ENCODE results near the gene RBM48. TPM values are rescaled to one million over a fixed set of nuclear protein-coding genes. Genes with fewer than 3 reads are reported as not detected.

Gene RBM48
- total and polyA plus RNA-seq, 2 donors (not counting 1 experiment from before 2014, with no cell fraction given) = 9.8 to 12.2 TPM

DNA sequence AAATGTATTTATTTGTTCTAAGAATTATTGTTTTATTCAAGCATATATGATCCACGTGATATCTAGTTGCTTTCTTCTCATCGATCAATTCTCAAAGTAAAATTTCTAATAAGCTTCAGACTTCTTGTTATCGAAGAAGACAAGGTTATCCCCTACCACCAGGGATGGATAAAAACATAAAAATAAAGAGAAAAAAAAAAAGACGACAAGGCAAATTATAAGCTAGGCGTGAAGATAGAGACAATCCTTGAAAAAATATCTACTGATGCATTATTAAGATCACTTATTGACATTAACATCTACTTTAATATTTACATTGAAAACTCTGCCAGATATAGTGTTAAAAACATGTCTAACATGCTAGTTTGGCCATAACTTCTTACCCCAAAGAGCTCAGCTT, 19.6 kb upstream of the RBM48 start:
- H3K36me3 ChIP-seq (ENCODE audit: control insufficient read depth, insufficient read depth, low read length) = peaks cover 2% of the 10 kb centered on the region
- H3K4me2 ChIP-seq (ENCODE audit: extremely low read depth, insufficient read depth, low read length) = no peak overlapping the region
- H3K27ac ChIP-seq (ENCODE audit: insufficient read depth, low read length) = no peak overlapping the region
- no peaks in the 10 kb centered on the region for H4K20me1 ChIP-seq (ENCODE audit: control insufficient read depth, extremely low read depth, insufficient read depth, low read length)
- no peaks in the 10 kb centered on the region for H3K9me3 ChIP-seq (ENCODE audit: control insufficient read depth, insufficient read depth, low read depth, low read length)
- H3K27me3 ChIP-seq (ENCODE audit: control insufficient read depth, insufficient read depth, low read length) = no peaks in the 10 kb centered on the region
- no peak overlapping the region for H2AFZ ChIP-seq (ENCODE audit: low read length)
- no peak for TF ChIP-seq CTCF (conservative IDR thresholded peaks at IDR 0.05 in 1 of 2, IDR thresholded peaks at IDR 0.05 in 1 of 2; ENCODE audit: low read depth in 1 of 2, low read length in 2 of 2)
- no peak for TF ChIP-seq EZH2 (IDR thresholded peaks at IDR 0.05; ENCODE audit: low read length, missing control alignments)
- no peak for DNase-seq (ENCODE audit: low read depth in 2 of 2)
- H3K4me3 ChIP-seq (replicated peaks in 1 of 4; ENCODE audit: control extremely low read depth in 1 of 4, insufficient read depth in 1 of 4, low read depth in 3 of 4, low read length in 4 of 4) = no peak overlapping the region
- H3K9ac ChIP-seq (ENCODE audit: insufficient read depth, low read length) = no peak overlapping the region
- H3K4me1 ChIP-seq (ENCODE audit: control insufficient read depth, extremely low read depth, insufficient read depth, low read length) = no peaks in the 10 kb centered on the region
- no peaks in the 10 kb centered on the region for H3K79me2 ChIP-seq (ENCODE audit: control insufficient read depth, insufficient read depth, low read length)

- Histone ChIP-seq H3K27me3 (ENCODE audit: control insufficient read depth, insufficient read depth, low read length) (no peaks in the 10 kb centered on the region), H3K9ac (ENCODE audit: insufficient read depth, low read length) (no peak overlapping the region), H3K36me3 (ENCODE audit: control insufficient read depth, insufficient read depth, low read length) (no peaks in the 10 kb centered on the region), H3K9me3 (ENCODE audit: control insufficient read depth, insufficient read depth, low read depth, low read length) (no peaks in the 10 kb centered on the region), H3K79me2 (ENCODE audit: control insufficient read depth, insufficient read depth, low read length) (no peaks in the 10 kb centered on the region), H3K27ac (ENCODE audit: insufficient read depth, low read length) (no peak overlapping the region), H4K20me1 (ENCODE audit: control insufficient read depth, extremely low read depth, insufficient read depth, low read length) (no peaks in the 10 kb centered on the region), H3K4me3 (replicated peaks in 1 of 4; ENCODE audit: control extremely low read depth in 1 of 4, insufficient read depth in 1 of 4, low read depth in 3 of 4, low read length in 4 of 4) (no peak overlapping the region), H3K4me2 (ENCODE audit: extremely low read depth, insufficient read depth, low read length) (no peak overlapping the region), H2AFZ (ENCODE audit: low read length) (no peak overlapping the region), H3K4me1 (ENCODE audit: control insufficient read depth, extremely low read depth, insufficient read depth, low read length) (no peaks in the 10 kb centered on the region)
- no peak for DNase-seq (ENCODE audit: low read depth in 2 of 2)
- TF ChIP-seq CTCF (conservative IDR thresholded peaks at IDR 0.05 in 1 of 2, IDR thresholded peaks at IDR 0.05 in 1 of 2; ENCODE audit: low read depth in 1 of 2, low read length in 2 of 2) (no peak), EZH2 (IDR thresholded peaks at IDR 0.05; ENCODE audit: low read length, missing control alignments) (no peak)
Observed at GRCh38 chr7:92513167-92513902, 15.3 kb upstream of the RBM48 start.

GRCh38 chr7:92517631-92518030, 11.0 kb upstream of the RBM48 start:
- Histone ChIP-seq H4K20me1 (ENCODE audit: control insufficient read depth, extremely low read depth, insufficient read depth, low read length) (no peaks in the 10 kb centered on the region), H3K79me2 (ENCODE audit: control insufficient read depth, insufficient read depth, low read length) (no peaks in the 10 kb centered on the region), H2AFZ (ENCODE audit: low read length) (no peak overlapping the region), H3K9ac (ENCODE audit: insufficient read depth, low read length) (no peak overlapping the region), H3K9me3 (ENCODE audit: control insufficient read depth, insufficient read depth, low read depth, low read length) (no peaks in the 10 kb centered on the region), H3K27ac (ENCODE audit: insufficient read depth, low read length) (no peak overlapping the region), H3K27me3 (ENCODE audit: control insufficient read depth, insufficient read depth, low read length) (no peaks in the 10 kb centered on the region), H3K4me3 (replicated peaks in 1 of 4; ENCODE audit: control extremely low read depth in 1 of 4, insufficient read depth in 1 of 4, low read depth in 3 of 4, low read length in 4 of 4) (no peak overlapping the region), H3K4me1 (ENCODE audit: control insufficient read depth, extremely low read depth, insufficient read depth, low read length) (no peaks in the 10 kb centered on the region), H3K4me2 (ENCODE audit: extremely low read depth, insufficient read depth, low read length) (no peak overlapping the region), H3K36me3 (ENCODE audit: control insufficient read depth, insufficient read depth, low read length) (no peaks in the 10 kb centered on the region)
- TF ChIP-seq EZH2 (IDR thresholded peaks at IDR 0.05; ENCODE audit: low read length, missing control alignments) (no peak), CTCF (conservative IDR thresholded peaks at IDR 0.05 in 1 of 2, IDR thresholded peaks at IDR 0.05 in 1 of 2; ENCODE audit: low read depth in 1 of 2, low read length in 2 of 2) (no peak)
- DNase-seq (ENCODE audit: low read depth in 2 of 2) = peak; percentile 3 to 5
